PC-3 (cell line): ENCODE data around the gene NCDN. TPM values are rescaled to one million over a fixed set of nuclear protein-coding genes. Genes with fewer than 3 reads are reported as not detected.

ENCODE experiments used
- ATAC-seq: fragments of 200-7000 bp; cut with Tn5 transposase; 2 replicates; pipeline ENCODE4 v1.9.1; 2020; ENCODE audit warnings: mild to moderate bottlenecking, moderate library complexity
- BruUV-seq: library from RNA; stranded (reverse); fragments of 400-500 nt; replicated peaks from 2 replicates; lab custom pipeline; 2021; lab: Mats Ljungman, UMichigan
- CTCF ChIA-PET: fragments of 300-600 bp; sonication (Branson Sonifier 250); formaldehyde crosslinking; loops from one replicate; lab custom pipeline; 2022; ENCODE audit warnings: antibody characterized with exemption; lab: Charles Lee
- POLR2A ChIA-PET: fragments of 300-600 bp; sonication (Branson Sonifier 250); formaldehyde crosslinking; loops from one replicate; lab custom pipeline; 2022; ENCODE audit warnings: antibody characterized with exemption; ENCODE audit not compliant: unreplicated experiment; lab: Charles Lee
- DNase-seq: peaks from one replicate; pipeline ENCODE4 v3.0.0-alpha.2; 2015
- H2AFZ ChIP-seq: fragments of 300-600 bp; sonication (generic); 2 replicates; pipeline ENCODE4 v1.6.0; 2016; ENCODE audit warnings: antibody characterized with exemption, low read length
- H3F3A ChIP-seq: fragments of 300-600 bp; sonication (generic); one replicate; pipeline ENCODE4 v1.6.0; 2017; ENCODE audit warnings: antibody characterized with exemption, low read length, control low read depth, mild to moderate bottlenecking; ENCODE audit not compliant: unreplicated experiment
- H3K27ac ChIP-seq: fragments of 300-600 bp; sonication (generic); 2 replicates; pipeline ENCODE4 v1.5.1; 2016; ENCODE audit warnings: mild to moderate bottlenecking, low read length
- H3K27me3 ChIP-seq: fragments of 300-600 bp; sonication (generic); 2 replicates; pipeline ENCODE4 v1.6.1; 2016; ENCODE audit warnings: low read length, mixed read lengths
- H3K36me3 ChIP-seq: fragments of 300-600 bp; sonication (generic); 2 replicates; pipeline ENCODE4 v1.6.1; 2016; ENCODE audit warnings: low read depth, mixed run types, low read length, mixed read lengths
- H3K4me1 ChIP-seq: fragments of 300-600 bp; sonication (generic); 2 replicates; pipeline ENCODE4 v1.5.1; 2016; ENCODE audit warnings: low read length; ENCODE audit not compliant: insufficient read depth
- H3K4me2 ChIP-seq: fragments of 300-600 bp; sonication (generic); 2 replicates; pipeline ENCODE4 v1.6.0; 2016; ENCODE audit warnings: low read length
- H3K4me3 ChIP-seq: fragments of 300-600 bp; sonication (generic); 2 replicates; pipeline ENCODE4 v1.5.1; 2016; ENCODE audit warnings: mild to moderate bottlenecking, low read length, mixed read lengths
- H3K79me2 ChIP-seq: fragments of 300-600 bp; sonication (generic); 2 replicates; pipeline ENCODE4 v1.6.1; 2017; ENCODE audit warnings: low read length, mixed read lengths
- H3K9ac ChIP-seq: fragments of 300-600 bp; sonication (generic); 2 replicates; pipeline ENCODE4 v1.6.0; 2016; ENCODE audit warnings: mild to moderate bottlenecking, low read length
- H3K9me2 ChIP-seq: fragments of 300-600 bp; sonication (generic); replicated peaks from 2 replicates; pipeline ENCODE4 v1.6.1; 2016; ENCODE audit warnings: mixed run types, low read length, mixed read lengths
- H3K9me3 ChIP-seq: fragments of 300-600 bp; sonication (generic); 2 replicates; pipeline ENCODE4 v1.6.1; 2016; ENCODE audit warnings: low read length, mixed read lengths
- H4K20me1 ChIP-seq: fragments of 300-600 bp; sonication (generic); 2 replicates; pipeline ENCODE4 v1.6.1; 2016; ENCODE audit warnings: low read length, mixed read lengths
- CTCF ChIP-seq: fragments of 300-600 bp; sonication (generic); conservative IDR thresholded peaks from 2 replicates; pipeline ENCODE4 v1.5.1; 2017; ENCODE audit warnings: antibody characterized with exemption, low read depth, mild to moderate bottlenecking, low read length
- EZH2 ChIP-seq: fragments of 300-600 bp; sonication (generic); IDR thresholded peaks from one replicate; pipeline ENCODE4 v1.6.1; 2017; ENCODE audit warnings: antibody characterized with exemption, mild to moderate bottlenecking, low read length; ENCODE audit not compliant: unreplicated experiment
- EZH2phosphoT487 ChIP-seq: fragments of 300-600 bp; sonication (generic); IDR thresholded peaks from 2 replicates; pipeline ENCODE4 v1.6.1; 2018; ENCODE audit warnings: mild to moderate bottlenecking, antibody characterized with exemption, low read length, borderline replicate concordance
- intact Hi-C: fragments of 100-400 bp; cut with micrococcal nuclease; formaldehyde crosslinking; loops from 2 replicates; pipeline ENCODE4 v1.9.0; 2023
- total RNA-seq: library from RNA; depleted of rRNA; stranded (reverse); fragments of >200 nt; gene quantifications from 2 replicates; pipeline ENCODE4 v1.2.3, GENCODE V29; 2014

Gene NCDN
- total RNA-seq, 1 experiment from 2014 or later: 25.2 TPM

GRCh38 chr1:35530946-35531345, 26.7 kb upstream of the NCDN start:
- H3K9me3 ChIP-seq: peaks cover 12% of the 10 kb centered on the region; the same call in 1 of the 2 replicates
- no peak overlapping the region for H3K27ac ChIP-seq
- no peaks in the 10 kb centered on the region for H4K20me1 ChIP-seq
- no peak overlapping the region for H3K9ac ChIP-seq
- H2AFZ ChIP-seq: no peak overlapping the region
- H3K79me2 ChIP-seq: 0 out of 2 replicates have a peak, but pooled peaks cover 2% of the 10 kb centered on the region
- no peak overlapping the region for H3K4me2 ChIP-seq
- intact Hi-C loops: no loop called here
- BruUV-seq: no TSS peak
- H3K36me3 ChIP-seq: peaks cover 24% of the 10 kb centered on the region
- no peaks in the 10 kb centered on the region for H3K4me1 ChIP-seq
- no peak for TF ChIP-seq EZH2phosphoT487
- TF ChIP-seq CTCF: no peak
- TF ChIP-seq EZH2: no peak
- H3K27me3 ChIP-seq: no peaks in the 10 kb centered on the region
- ATAC-seq: no peak
- H3K4me3 ChIP-seq: no peak overlapping the region
- ChIA-PET CTCF (no interaction called here), POLR2A (no interaction called here)
- DNase-seq: no peak
- H3F3A ChIP-seq: no peaks in the 10 kb centered on the region
- H3K9me2 ChIP-seq: no peaks in the 10 kb centered on the region

DNA sequence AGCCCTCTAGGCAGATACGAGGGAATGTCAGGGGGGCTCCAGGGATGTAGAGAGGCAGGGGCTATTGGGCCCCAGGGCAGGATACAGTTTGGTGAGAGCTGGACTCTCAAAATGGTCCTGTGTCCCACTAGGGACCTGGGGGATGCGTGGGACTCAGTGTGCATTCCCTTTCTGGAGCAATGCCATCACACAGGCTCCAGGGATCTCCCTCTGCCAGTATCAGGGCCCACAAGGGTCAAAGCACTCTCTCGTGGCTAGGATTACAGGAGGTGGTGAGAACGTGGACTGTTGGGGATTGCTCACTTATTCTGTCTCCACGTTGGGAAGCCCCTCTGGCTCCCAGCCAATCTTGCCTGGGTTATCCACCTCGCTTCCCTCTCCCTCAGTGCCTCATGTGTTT, 26.2 kb upstream of the NCDN start:
- intact Hi-C loops: no loop called here
- BruUV-seq: no TSS peak

More for the DNA sequence above, 26.2 kb upstream of the NCDN start:
- DNase-seq (no peak), ATAC-seq (no peak)
- peaks cover 12% of the 10 kb centered on the region; the same call in 1 of the 2 replicates for H3K9me3 ChIP-seq
- H3K4me1 ChIP-seq: no peaks in the 10 kb centered on the region
- 0 out of 2 replicates have a peak, but pooled peaks cover 6% of the 10 kb centered on the region for H3K79me2 ChIP-seq
- H3K27ac ChIP-seq: no peak overlapping the region
- peaks cover 24% of the 10 kb centered on the region for H3K36me3 ChIP-seq
- H2AFZ ChIP-seq: no peak overlapping the region
- no peaks in the 10 kb centered on the region for H3K9me2 ChIP-seq
- H4K20me1 ChIP-seq: no peaks in the 10 kb centered on the region
- ChIA-PET CTCF (no interaction called here), POLR2A (no interaction called here)
- no peaks in the 10 kb centered on the region for H3K27me3 ChIP-seq
- no peaks in the 10 kb centered on the region for H3F3A ChIP-seq
- TF ChIP-seq EZH2 (no peak), EZH2phosphoT487 (no peak), CTCF (no peak)
- H3K4me2 ChIP-seq: no peak overlapping the region
- no peak overlapping the region for H3K4me3 ChIP-seq
- H3K9ac ChIP-seq: no peak overlapping the region
